ENCODE measurements around the gene P3H3.

GRCh38 chr12:6786416-6787094, 41.7 kb upstream of the P3H3 start:
- TF ChIP-seq POLR2A (IDR thresholded peaks at IDR 0.05; ENCODE audit: low read length) (no peak), GATA1 (IDR thresholded peaks at IDR 0.05; ENCODE audit: low read depth, low read length) (no peak)
